HepG2 (cell line): Measurements from ENCODE around the gene ROM1. TPM values are rescaled to one million over a fixed set of nuclear protein-coding genes. Genes with fewer than 3 reads are reported as not detected.

Experiments
- CC2D1A ChIP-seq: sonication (generic); formaldehyde crosslinking; IDR thresholded peaks from 2 replicates; pipeline ENCODE4 v1.8.1; 2023; ENCODE audit warnings: mild to moderate bottlenecking, missing genetic modification reagents
- CREBL2 ChIP-seq: sonication (generic); formaldehyde crosslinking; IDR thresholded peaks from 2 replicates; pipeline ENCODE4 v1.8.1; 2023; ENCODE audit warnings: missing genetic modification reagents, mild to moderate bottlenecking, borderline replicate concordance
- EHMT2 ChIP-seq: fragments of 200-600 bp; sonication (generic); IDR thresholded peaks from 2 replicates; pipeline ENCODE4 v1.7.0; 2017; ENCODE audit warnings: antibody characterized with exemption, low read depth, low read length, borderline replicate concordance
- FOXP4 ChIP-seq: sonication (generic); formaldehyde crosslinking; IDR thresholded peaks from 2 replicates; pipeline ENCODE4 v1.4.0; 2020; ENCODE audit warnings: missing genetic modification reagents
- HOXA9 ChIP-seq: sonication (generic); formaldehyde crosslinking; IDR thresholded peaks from 2 replicates; pipeline ENCODE4 v1.8.1; 2022; ENCODE audit warnings: missing genetic modification reagents, mild to moderate bottlenecking, moderate library complexity, borderline replicate concordance
- MED13 ChIP-seq: sonication (generic); formaldehyde crosslinking; IDR thresholded peaks from 2 replicates; pipeline ENCODE4 v1.5.0; 2020; ENCODE audit warnings: missing genetic modification reagents
- TAF15 ChIP-seq: fragments of 200-400 bp; formaldehyde crosslinking; IDR thresholded peaks from one replicate; pipeline ENCODE4 v1.6.1; 2018; ENCODE audit warnings: mild to moderate bottlenecking, low read depth, low read length; ENCODE audit not compliant: poor library complexity, severe bottlenecking
- ZBTB42 ChIP-seq: sonication (generic); formaldehyde crosslinking; IDR thresholded peaks from 2 replicates; pipeline ENCODE4 v1.5.0; 2020; ENCODE audit warnings: mild to moderate bottlenecking, missing genetic modification reagents
- ZFP37 ChIP-seq: sonication (generic); formaldehyde crosslinking; IDR thresholded peaks from 2 replicates; pipeline ENCODE4 v1.4.0; 2020; ENCODE audit warnings: missing genetic modification reagents, borderline replicate concordance
- ZNF501 ChIP-seq: sonication (generic); formaldehyde crosslinking; IDR thresholded peaks from 2 replicates; pipeline ENCODE4 v1.5.1; 2020; ENCODE audit warnings: mild to moderate bottlenecking, moderate library complexity, missing genetic modification reagents
- ZNF562 ChIP-seq: sonication (generic); formaldehyde crosslinking; IDR thresholded peaks from 2 replicates; pipeline ENCODE4 v1.8.0; 2022; ENCODE audit warnings: missing genetic modification reagents, borderline replicate concordance
- ZNF567 ChIP-seq: sonication (generic); formaldehyde crosslinking; IDR thresholded peaks from 2 replicates; pipeline ENCODE4 v1.8.1; 2023; ENCODE audit warnings: mild to moderate bottlenecking, missing genetic modification reagents, borderline replicate concordance
- polyA plus RNA-seq, 8 experiments: library from polyadenylated mRNA; depleted of rRNA in 3 of 8; stranded (reverse) in 7 of 8; unstranded in 1 of 8; fragments of >200 nt; fragmentation: Illumina TruSeq in 4 of 8; extraction: Trizol in 4 of 8; gene quantifications; 2 replicates each; pipeline versions ENCODE4 v1.2.1 to v1.2.3, GENCODE V29; 2011 to 2016; ENCODE audit warnings: low read depth in 4 of 8, missing spikeins in 1 of 8, mixed read lengths in 1 of 8; ENCODE audit not compliant: insufficient read depth in 1 of 8
- total RNA-seq, 5 experiments: library from RNA; depleted of rRNA; stranded (reverse); fragments of >200 nt; fragmentation: Illumina TruSeq; extraction: Trizol; gene quantifications; 2 replicates each; pipeline ENCODE4 v1.2.3, GENCODE V29; 2016; ENCODE audit warnings: low read depth in 1 of 5
- TF ChIP-seq, protein P1 (sequence below): sonication (generic); formaldehyde crosslinking; IDR thresholded peaks from 2 replicates; pipeline ENCODE4 v1.5.0; 2020; ENCODE audit warnings: mild to moderate bottlenecking, low read depth, missing genetic modification reagents, borderline replicate concordance
- TF ChIP-seq, protein P2 (sequence below), 2 experiments: sonication (generic) in 1 of 2; formaldehyde crosslinking in 1 of 2; IDR thresholded peaks; 2 replicates each; pipeline versions ENCODE4 v1.6.1 to v1.9.0; 2014 to 2022; ENCODE audit warnings: antibody characterized with exemption in 1 of 2, borderline replicate concordance in 1 of 2, inconsistent platforms in 1 of 2, low read depth in 1 of 2, missing genetic modification reagents in 1 of 2
- TF ChIP-seq, protein P3 (sequence below): sonication (generic); formaldehyde crosslinking; IDR thresholded peaks from 2 replicates; pipeline ENCODE4 v1.4.0; 2020; ENCODE audit warnings: missing genetic modification reagents

ROM1 gene
- total and polyA plus RNA-seq, 2 of the 13 experiments (the other 11 are each of a cell fraction or from before 2014, with no cell fraction given) = 1.2 to 2.4 TPM

GRCh38 chr11:62612366-62613290 is at the start of gene ROM1, which contains the start of gene EML3 (continued):
- TF ChIP-seq TAF15 = no peak
- TF ChIP-seq ZNF501 (CRISPR knock-in tag) = no peak
- no peak for TF ChIP-seq ZFP37 (CRISPR knock-in tag)
- TF ChIP-seq, protein P1, sequence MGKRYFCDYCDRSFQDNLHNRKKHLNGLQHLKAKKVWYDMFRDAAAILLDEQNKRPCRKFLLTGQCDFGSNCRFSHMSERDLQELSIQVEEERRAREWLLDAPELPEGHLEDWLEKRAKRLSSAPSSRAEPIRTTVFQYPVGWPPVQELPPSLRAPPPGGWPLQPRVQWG (CRISPR knock-in tag) = no peak
- no peak for TF ChIP-seq HOXA9 (CRISPR knock-in tag)
- no peak for TF ChIP-seq ZNF567 (CRISPR knock-in tag)
- TF ChIP-seq ZNF562 (CRISPR knock-in tag) = no peak
- no peak for TF ChIP-seq FOXP4
- TF ChIP-seq, protein P2, sequence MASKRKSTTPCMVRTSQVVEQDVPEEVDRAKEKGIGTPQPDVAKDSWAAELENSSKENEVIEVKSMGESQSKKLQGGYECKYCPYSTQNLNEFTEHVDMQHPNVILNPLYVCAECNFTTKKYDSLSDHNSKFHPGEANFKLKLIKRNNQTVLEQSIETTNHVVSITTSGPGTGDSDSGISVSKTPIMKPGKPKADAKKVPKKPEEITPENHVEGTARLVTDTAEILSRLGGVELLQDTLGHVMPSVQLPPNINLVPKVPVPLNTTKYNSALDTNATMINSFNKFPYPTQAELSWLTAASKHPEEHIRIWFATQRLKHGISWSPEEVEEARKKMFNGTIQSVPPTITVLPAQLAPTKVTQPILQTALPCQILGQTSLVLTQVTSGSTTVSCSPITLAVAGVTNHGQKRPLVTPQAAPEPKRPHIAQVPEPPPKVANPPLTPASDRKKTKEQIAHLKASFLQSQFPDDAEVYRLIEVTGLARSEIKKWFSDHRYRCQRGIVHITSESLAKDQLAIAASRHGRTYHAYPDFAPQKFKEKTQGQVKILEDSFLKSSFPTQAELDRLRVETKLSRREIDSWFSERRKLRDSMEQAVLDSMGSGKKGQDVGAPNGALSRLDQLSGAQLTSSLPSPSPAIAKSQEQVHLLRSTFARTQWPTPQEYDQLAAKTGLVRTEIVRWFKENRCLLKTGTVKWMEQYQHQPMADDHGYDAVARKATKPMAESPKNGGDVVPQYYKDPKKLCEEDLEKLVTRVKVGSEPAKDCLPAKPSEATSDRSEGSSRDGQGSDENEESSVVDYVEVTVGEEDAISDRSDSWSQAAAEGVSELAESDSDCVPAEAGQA (IDR thresholded peaks at IDR 0.05; ENCODE audit: low read depth) = no peak
- TF ChIP-seq, protein P2 (CRISPR knock-in tag; IDR thresholded peaks at IDR 0.05; ENCODE audit: borderline replicate concordance) = no peak
- TF ChIP-seq EHMT2 = no peak
- TF ChIP-seq CREBL2 (CRISPR knock-in tag) = no peak
- TF ChIP-seq, protein P3, sequence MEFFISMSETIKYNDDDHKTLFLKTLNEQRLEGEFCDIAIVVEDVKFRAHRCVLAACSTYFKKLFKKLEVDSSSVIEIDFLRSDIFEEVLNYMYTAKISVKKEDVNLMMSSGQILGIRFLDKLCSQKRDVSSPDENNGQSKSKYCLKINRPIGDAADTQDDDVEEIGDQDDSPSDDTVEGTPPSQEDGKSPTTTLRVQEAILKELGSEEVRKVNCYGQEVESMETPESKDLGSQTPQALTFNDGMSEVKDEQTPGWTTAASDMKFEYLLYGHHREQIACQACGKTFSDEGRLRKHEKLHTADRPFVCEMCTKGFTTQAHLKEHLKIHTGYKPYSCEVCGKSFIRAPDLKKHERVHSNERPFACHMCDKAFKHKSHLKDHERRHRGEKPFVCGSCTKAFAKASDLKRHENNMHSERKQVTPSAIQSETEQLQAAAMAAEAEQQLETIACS = no peak
- TF ChIP-seq ZBTB42 (CRISPR knock-in tag) = no peak
- TF ChIP-seq CC2D1A (CRISPR knock-in tag) = no peak
- TF ChIP-seq MED13 = no peak
